Islet of Langerhans (tissue), 1 donor: ENCODE measurements around the gene RSAD1.

Experiments used
- FAIRE-seq: peaks from one replicate; lab custom pipeline; 2011; peaks lifted over from hg19 to GRCh38; lab: Jason Lieb, UNC

Gene RSAD1

DNA sequence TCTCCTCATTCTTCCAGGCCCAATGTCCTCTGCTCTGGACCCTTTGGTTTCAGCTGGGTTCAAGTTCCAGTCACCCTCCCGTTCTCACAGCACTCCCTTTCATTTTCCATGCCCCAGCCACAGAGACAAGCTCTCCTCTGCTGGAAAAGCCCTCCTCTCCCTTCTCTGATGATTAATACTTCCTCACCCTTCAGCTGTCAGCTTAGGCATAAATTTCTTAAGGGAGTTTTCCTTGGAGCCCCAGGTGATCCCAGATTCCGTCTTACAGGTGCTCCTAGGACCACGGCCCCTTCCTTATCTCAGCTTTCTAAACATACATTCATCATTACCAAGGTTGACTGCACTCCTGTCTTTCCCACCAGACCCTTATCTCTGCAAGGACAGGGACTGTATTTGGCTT, 20.4 kb upstream of the RSAD1 start:
- no peak for FAIRE-seq

DNA sequence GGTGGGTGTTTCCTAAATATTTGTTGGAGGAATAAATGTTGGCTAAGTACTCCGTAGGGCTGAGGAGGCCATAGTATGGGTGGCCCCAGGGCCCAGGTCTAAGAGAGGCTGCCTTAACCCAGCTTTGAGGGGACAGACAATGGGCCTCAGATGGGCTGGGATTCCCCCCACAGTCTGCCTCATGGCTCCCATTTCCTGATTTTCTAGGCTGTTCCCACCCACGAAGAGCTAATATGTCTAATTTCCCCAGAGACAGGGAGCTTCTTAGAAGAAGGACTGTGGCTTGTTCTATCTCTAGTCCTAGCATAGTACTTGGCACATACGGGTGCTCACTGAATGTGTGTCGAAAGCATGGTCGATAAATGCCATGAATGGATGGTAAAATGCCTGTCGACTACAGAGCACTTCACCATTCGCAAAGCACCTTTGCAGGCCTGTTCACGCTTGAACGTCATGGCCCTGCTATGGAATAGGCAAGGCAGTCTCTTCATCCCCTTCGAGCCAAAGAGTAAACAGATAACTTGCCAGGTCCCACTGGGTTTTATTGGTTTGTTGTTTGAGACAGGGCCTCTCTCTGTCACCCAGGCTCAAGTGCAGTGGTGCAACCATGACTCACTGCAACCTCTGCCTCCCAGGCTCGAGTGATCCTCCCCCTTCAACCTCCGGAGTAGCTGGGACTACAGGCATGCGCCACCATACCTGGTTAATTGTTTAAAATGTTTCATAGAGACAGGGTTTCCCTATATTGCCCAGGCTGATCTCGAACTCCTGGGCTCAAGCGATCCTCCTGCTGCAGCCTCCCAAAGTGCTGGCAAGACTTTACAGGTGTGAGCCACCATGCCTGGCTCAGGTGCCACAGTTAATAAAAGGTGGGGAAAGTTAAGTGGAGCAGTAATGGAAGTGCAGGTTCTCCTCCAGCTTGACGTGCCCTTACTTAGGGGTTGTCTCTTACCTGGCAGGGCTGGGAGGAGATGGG, 19.7 kb upstream of the RSAD1 start:
- FAIRE-seq, result no peak

DNA sequence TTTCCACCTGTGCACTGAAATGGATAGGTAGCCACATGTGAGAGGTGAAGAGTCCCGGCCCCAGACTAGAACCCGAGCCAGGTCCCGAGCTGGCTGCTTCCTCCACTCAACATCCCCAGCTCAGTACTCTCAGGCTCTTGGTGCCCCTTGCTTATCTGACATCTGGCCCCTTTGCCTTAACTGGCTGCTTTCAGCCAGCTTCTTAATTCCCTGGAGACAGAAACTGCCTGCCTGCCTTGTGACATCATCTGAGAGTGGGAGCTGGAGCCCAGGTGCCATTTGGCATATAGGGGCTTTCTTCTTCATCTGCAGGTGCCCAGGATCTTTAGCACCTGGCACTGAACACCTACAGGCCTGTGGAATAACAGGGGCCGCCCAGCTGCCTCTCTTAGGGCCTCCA, 18.9 kb upstream of the RSAD1 start:
- FAIRE-seq, result no peak

DNA sequence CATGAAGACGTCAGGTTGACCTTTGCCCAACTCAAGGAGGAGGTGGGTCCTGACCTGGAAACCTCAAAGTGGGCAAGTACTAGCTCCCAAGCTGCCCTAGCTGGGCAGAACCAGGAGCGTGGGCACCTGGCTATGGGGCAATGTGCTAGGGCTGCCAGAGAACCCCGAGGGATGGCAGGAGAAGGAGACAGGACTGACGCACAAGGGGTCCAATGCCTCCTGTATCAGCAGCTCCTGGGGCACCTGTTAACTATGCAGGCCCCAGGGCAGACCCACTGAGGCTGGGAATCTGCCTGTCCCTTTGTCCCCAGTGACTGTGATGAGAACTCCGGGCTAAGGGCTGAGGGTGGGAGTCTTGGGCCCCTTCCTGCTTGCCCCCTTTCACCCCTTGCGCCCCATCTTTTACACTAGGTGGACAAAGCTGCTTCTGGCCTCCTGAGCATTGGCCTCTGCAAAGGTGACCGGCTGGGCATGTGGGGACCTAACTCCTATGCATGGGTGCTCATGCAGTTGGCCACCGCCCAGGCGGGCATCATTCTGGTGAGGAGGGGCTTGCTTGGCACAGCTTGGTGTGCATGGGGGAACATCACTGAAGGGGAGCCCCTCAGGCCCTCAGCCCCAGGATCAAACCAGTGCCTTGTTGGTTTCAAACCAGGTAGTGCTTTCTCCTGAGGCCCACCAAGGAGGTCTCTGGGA, 17.7 kb upstream of the RSAD1 start:
- FAIRE-seq, result no peak

DNA sequence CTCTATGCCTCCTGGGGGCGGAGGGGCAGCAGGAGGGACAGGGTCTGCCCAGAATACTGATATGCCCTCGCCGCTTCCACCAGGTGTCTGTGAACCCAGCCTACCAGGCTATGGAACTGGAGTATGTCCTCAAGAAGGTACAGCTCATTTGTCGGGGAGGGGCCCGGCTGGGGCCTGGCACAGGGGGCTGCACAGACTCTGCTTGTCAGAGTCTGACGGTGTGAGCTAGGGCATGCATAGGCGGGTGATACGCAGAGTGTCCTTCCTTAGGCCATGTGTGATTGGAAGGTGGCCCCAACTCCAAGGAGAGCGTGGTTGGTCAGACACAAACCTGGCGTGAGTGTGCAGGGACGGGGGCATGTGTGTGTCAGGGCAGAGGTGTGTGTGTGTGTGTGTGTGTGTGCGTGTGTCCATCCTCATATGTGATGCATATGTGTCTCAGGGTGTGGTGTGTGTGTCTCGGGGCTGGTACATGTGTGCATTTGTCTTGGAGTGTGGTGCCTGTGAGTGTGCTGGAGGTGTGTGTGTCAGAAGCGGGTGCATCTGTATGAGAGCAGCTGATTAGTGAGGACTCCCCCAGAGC, 17.0 kb upstream of the RSAD1 start:
- no peak for FAIRE-seq

DNA sequence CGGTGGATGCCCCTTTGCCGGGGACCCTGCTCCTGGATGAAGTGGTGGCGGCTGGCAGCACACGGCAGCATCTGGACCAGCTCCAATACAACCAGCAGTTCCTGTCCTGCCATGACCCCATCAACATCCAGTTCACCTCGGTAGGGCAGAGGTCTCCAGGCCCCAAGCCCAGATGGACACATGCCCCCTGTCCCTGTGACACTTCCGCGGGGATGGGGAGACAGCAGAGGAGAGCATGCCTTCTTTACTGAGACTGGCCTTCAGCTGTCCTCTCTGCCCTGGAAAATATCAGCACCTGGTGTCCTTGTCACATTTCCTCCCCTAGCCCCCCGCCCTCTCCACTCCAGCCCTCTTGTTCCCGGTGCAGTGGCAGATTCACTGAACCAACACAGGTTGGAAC, 16.2 kb upstream of the RSAD1 start:
- no peak for FAIRE-seq

DNA sequence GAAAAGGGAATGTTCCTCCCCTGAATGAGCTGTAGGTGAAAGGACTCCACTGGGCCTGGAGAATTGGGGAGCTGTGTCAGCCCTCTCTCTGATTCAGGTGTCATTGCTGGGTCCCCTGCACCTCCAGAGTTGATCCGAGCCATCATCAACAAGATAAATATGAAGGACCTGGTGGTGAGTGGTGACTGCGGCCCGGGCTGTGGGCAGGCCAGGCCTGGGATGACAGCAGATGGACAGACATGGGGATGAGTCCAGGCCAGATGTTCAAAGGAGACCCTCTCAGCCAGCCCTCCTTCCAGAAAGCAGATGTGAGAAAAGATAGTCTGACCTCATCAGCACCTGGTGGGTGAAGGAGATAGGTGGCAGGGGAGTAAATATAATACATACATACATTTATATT, 14.5 kb upstream of the RSAD1 start:
- no peak for FAIRE-seq

DNA sequence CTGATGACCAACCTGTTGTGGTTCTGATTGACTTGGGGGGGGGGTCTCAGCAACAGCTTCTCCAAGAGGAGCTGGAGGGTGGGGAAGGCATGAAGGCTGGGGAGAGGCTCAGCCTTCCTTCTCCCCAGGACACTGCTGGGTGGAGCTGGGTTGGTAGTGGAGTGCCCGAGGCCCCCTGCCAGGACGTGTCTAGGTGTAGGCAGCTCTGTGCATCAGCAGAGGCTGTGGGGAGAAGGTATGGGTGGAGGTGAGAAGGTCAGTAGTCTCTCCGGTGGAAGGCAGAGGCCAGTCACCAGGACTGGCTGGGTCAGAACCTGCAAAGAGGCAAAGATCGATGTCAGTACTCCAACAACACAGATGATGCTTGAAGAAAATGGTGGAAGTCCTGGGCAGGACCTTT, 13.9 kb upstream of the RSAD1 start:
- FAIRE-seq, result no peak

DNA sequence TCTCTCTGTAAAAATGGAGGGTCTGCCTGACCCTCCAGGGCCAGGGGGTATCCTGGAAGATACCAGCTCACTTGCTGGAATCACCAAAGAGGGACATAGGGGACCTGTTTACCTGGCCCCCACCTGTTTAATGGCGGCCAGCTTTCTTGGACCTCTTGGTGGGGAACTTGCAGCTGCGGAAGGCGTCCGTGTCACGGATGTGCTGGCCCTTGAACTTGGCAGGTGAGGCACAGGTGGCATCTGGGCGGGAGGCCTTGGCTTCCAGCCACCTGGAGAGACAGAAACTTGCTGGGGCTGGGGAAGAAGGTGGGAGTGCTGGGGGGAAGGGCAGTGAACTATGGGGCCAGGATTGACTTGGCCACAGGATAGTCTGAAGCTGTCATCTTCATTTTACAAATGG, 13.5 kb upstream of the RSAD1 start:
- no peak for FAIRE-seq

DNA sequence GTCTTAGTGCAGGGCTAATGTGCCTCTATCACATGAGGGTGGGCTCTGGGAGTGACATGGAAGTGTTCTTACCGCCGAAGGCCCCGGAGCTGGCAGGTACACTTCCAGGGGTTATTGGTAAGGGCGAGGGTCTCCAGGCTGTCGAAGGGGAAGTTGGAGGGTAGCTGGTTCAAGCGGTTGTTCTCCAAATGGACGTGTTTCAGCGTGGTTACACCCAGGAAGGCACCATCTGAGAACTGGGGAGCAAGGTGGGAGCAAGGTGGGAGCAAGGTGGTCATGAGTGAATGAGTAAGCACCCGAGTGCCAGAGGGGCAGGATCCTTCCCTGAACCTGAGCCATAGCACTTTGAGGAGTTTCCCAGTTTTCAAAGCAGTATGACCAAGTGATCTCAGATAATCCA, 13.0 kb upstream of the RSAD1 start:
- no peak for FAIRE-seq

DNA sequence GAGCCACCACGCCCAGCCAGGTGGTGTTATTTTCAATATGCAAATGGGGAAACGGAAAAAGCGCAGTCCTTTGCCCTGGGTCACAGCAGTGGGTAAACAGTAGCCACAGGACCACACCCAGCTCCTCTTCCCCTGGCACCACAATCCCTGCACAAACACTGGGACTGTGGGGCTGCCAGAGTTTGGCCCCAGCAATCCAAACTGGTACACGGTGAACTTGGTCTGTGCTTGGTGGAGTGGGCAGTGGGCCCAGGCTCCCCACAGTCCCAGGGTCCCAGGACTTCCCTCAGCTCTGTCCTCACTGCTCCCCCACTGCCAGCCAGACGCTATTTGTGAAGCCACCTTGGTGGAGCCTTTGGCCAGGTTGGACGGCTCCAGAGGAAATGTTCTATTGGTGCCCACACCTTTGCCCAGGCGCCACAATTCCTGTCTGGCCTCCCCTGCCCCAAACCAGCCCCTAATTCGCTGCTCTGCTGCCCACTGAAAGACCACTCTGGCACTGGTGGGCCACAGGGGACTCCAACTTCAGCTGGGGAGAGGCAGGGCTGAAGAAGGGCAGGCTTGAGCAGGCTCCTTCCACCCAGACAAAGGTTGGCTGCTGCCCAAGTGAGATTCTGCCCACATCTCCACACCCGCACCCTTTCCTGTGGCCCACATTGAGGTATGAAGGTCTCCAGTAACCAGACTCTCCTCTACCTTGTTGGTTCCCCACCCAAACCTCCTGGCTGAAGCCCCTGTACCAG, 12.1 kb upstream of the RSAD1 start:
- no peak for FAIRE-seq

DNA sequence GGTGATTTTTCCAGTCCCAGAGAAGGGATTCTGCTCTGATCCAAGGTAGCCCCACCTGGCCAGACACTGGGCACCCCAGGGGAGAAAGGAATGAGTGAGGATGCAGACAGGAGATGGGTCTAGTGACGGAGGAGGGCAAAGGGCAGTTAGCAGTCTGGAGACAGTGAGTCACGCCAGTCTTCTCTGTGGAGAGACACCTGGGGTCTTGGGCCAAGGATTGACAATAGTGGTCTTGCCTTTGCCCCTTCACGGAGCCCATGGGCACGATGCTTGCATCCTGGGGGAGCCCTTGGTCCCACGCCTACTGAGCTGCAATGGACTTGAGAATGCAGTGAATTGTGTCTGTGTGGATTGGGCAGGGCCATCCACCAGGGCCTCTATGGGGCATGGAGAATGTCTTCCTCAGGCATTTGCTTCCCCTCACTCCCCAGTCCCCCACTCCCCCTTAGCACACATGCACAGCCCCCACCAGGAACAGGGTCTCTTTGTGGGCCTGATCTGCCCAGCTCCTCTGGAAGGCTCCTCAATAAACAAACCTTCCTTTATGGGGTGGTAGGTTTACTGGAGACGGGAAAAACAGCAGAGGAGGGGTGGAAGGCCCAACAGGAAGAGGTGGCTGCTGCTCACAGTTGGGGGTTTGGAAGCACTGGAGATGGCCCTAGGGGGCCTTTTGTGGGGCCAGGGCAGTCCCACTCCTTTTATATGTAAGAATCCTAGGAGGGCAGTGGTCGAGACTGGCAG, 11.4 kb upstream of the RSAD1 start:
- no peak for FAIRE-seq

DNA sequence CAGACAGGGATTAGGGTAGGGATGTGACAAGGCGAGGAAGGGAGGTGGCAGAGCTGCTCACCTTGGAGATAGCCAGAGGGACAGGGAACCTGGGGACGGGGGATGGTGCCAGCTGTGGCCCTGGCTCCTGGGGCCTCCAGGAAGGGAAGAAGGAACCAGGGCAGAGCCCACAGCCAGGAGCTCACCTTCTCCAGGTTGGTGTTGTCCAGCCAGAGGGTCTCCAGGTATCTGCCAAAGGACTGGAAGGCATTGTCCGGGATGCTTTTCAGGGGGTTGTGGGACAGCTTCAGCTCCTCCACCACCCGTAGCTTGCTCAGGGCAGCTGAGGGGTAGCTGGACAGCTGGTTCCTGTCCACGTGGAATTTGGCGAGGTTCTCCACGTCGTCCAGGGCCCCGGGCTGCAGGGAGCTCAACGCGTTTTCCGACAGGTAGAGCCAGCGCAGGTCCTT, 10.8 kb upstream of the RSAD1 start:
- FAIRE-seq, result no peak

DNA sequence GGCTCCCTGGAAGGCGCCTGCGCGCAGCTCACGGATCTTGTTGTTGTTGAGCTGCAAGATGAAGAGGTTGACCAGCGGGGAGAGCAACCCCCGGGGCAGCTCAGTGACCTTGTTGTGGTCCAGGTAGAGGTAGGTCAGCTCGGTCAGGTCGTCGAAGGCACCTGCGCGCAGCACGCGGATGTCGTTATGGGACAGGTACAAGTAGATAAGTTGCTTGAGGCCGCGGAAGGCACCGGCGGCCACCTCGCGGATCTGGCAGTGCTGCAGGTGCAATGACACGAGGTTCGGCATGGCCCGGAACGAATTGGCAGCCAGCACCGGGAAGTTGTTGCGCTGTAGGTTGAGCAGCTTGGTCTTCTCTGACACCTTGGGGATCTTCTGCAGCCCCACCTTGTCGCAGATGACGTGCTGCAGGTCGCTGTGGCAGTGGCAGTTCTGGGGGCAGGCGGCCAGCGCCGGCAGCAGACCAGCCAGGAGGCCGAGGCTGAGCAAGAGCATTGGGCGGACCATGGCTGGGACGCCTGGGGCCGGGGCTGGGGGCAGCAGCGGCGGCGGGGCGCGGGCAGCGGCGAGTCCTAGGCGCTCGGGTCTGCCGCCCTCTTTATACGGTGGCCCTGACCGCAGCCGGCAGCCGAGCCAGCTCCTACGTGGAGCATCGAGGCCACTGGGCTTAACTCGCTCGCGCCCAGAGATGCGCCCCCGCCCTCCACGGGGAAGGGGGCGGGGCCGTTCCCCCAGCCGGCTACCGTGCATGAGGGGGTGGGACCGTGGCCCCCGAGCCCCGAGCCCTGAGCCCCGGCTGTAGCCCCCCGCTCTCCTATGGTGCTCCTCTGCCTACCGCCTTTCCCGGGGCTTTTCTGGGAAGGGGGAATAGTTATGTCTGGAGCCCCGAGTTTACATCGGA, 10.1 kb upstream of the RSAD1 start, which contains the start of gene CHAD:
Gene CHAD (minus strand): TSS at position 577 of the 904 bp plus-strand sequence. CDS start 67 bp downstream, at position 510.
- FAIRE-seq, result no peak

DNA sequence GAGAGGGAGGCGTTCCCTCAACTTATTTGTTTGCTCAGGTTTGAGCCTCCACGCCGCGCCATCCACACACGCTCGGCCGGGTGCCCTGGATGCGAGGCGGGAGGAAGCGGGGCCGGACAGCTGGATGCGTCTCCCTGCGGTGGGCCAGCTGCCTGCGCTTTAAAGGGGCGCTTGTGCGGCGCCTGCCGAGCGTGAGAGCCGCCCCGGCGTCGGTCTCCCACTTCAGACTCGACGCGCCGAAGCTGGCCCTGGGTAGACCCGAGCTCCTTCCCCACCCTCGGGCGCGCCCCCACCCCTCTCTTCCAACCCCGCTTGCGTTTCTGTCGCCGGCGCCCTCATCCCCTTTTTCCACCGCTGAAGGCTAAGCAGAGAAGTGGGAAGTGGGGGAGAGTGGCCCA, 9.5 kb upstream of the RSAD1 start:
- FAIRE-seq, result no peak

DNA sequence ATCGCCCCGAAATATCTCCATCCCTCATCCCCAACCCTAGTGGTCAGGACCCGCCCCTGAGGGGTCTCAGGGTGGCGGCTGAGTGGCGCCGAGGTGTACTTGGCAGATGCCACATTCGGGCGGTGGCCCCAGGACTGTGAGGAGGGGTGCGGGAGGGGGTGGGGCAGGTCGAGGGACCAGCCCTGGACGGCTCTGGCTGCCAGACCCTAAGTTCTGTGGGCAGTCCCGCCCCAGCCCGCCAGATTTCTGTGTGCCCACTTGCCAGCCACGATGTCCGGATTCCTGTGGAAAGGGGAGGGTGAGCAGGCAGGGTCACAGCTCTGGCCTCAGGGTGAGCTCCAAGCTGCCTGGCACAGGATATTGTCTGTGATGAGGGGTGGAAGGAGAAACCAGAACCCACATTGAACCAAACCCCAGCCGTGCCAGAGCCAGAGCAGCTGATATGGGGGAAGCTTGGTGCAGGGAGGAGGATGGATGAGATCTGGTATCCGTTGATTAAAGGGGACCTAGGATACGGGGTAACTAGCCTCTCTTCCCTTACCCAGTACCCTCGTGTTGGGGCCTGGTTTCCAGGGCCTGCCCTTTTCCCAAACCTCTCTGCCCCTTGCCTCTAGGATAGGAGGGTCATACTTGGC, 8.9 kb upstream of the RSAD1 start:
- FAIRE-seq, result no peak

DNA sequence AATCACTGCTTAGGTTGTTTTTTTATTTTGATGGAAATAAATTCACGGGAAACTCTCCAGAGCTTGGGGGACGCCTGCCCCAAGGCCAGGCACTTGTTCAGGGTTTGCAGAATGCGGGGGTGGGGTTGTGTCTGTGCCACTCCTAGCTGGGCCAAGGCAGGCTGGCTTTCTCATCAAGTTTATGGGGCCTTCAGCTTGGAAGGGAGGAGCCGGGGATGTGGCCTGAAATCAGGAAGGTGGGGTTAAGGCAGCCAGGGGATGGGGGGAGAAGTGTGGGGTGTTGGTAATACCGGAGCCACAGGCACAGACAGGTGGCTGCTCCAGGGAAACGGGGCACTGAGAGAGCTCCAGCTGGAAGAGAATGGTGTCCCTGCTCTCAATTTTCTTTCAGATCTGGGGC, 8.2 kb upstream of the RSAD1 start:
- FAIRE-seq, result no peak

DNA sequence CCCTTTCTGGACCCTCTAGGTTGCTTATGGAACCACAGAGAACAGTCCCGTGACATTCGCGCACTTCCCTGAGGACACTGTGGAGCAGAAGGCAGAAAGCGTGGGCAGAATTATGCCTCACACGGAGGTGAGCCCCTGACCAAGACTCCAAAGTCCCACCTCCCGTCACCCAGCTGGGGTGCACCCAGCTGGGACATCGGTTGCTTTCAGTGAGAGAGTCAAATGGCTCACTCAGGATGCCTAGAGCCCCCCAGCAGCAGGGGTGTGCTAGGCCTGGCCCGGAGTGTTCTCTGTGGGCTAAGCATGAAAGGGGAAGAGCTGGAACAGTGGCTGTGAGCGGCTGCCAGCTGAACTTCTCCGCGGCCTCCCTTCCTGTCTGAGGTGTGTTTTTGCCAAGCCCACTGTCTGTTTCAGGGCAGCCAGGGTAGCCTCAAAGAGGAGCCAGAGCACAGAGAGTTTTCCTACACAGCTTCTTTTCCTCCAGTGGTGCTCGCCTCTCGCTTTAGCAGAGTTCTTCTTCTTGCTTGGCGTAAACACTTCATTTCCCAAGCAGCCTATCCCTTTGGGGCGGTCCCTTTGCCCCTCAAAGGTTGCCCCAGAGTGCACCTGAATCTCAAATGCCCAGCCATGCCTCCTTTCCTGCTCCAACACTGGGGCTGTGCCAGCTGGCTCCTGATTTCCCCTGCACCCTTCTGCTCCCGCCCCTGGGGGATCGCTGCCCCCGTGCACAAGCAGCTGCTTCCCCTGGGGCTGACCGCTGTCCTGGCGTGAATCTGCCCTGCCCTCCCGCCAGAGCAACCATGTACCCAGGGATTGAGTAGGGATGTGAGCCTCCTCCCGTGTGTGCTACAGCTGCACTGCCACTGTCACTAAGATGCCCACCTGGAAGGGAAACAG, 7.4 kb upstream of the RSAD1 start:
- FAIRE-seq, result no peak

DNA sequence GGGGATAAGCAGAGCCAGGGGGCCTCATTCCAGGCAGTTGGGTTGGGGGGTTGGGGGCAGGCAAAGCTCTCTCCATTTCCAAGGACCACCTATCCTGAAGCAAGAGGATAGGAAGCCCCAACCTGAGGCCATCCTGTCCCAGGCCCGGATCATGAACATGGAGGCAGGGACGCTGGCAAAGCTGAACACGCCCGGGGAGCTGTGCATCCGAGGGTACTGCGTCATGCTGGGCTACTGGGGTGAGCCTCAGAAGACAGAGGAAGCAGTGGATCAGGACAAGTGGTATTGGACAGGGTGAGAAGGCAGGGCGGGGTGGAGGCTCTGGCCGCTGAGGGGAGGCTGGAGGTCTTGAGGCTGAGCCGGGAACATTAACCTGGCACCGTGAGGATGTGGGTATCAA, 6.4 kb upstream of the RSAD1 start:
- no peak for FAIRE-seq
